Body of pancreas (tissue), 4 donors: ENCODE data around the gene NT5M.

Experiments used
- POLR2A ChIP-seq, 3 donors: fragments of 450-650 bp; IDR thresholded peaks; one replicate each; pipeline ENCODE4 v1.6.1; 2016; ENCODE audit warnings: antibody characterized with exemption in 3 of 3, mild to moderate bottlenecking in 2 of 3
- TF ChIP-seq, protein P1 (sequence below), 7 experiments: fragments of 450-650 bp in 4 of 7; fragments of 200-600 bp in 3 of 7; sonication (generic) in 3 of 7; IDR thresholded peaks; one replicate each; pipeline ENCODE4 v1.5.1; 2016 to 2019; ENCODE audit warnings: antibody characterized with exemption in 7 of 7

DNA sequence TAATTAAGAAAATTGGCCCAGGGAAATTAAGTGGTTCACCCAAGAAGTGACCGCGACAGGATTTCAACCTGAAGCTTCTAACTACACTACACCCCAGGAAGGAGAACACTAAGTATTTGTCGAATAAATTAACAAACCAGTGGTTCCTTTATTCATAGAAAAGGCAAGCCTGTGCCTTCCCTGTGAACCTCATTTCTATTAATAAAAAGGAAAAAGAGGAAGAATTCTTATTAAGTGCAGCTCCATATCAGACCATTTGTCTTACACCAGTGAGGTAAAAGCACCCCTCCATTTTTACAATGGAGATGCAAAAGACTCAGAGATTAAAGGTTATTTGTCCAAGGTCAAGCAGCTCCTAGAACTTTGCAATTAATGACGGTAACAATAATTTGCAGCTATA is 23.9 kb upstream of the NT5M start:
- TF ChIP-seq, protein P1, sequence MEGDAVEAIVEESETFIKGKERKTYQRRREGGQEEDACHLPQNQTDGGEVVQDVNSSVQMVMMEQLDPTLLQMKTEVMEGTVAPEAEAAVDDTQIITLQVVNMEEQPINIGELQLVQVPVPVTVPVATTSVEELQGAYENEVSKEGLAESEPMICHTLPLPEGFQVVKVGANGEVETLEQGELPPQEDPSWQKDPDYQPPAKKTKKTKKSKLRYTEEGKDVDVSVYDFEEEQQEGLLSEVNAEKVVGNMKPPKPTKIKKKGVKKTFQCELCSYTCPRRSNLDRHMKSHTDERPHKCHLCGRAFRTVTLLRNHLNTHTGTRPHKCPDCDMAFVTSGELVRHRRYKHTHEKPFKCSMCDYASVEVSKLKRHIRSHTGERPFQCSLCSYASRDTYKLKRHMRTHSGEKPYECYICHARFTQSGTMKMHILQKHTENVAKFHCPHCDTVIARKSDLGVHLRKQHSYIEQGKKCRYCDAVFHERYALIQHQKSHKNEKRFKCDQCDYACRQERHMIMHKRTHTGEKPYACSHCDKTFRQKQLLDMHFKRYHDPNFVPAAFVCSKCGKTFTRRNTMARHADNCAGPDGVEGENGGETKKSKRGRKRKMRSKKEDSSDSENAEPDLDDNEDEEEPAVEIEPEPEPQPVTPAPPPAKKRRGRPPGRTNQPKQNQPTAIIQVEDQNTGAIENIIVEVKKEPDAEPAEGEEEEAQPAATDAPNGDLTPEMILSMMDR (IDR thresholded peaks at IDR 0.05) = no peak
- no peak for TF ChIP-seq POLR2A (IDR thresholded peaks at IDR 0.05)
